T-helper 1 cell treated with Interleukin-12 subunit alpha and Interleukin-12 subunit beta and Interleukin-4 antibody, amounts not matched to agents 30 ng/mL and 1 ng/mL, for 36 hours (primary cell): ENCODE data around the gene MAML2. TPM values are rescaled to one million over a fixed set of nuclear protein-coding genes. Genes with fewer than 3 reads are reported as not detected.

ENCODE experiments used
- intact Hi-C: fragments of 100-400 bp; cut with micrococcal nuclease; formaldehyde crosslinking; loops from one replicate; pipeline ENCODE4 v1.15.1; 2024
- total RNA-seq: library from RNA; stranded (reverse); gene quantifications from 2 replicates; pipeline ENCODE4 v1.2.3, GENCODE V29; 2022

MAML2 gene
- 13.9 and 14.8 TPM in 2 replicates for total RNA-seq

DNA sequence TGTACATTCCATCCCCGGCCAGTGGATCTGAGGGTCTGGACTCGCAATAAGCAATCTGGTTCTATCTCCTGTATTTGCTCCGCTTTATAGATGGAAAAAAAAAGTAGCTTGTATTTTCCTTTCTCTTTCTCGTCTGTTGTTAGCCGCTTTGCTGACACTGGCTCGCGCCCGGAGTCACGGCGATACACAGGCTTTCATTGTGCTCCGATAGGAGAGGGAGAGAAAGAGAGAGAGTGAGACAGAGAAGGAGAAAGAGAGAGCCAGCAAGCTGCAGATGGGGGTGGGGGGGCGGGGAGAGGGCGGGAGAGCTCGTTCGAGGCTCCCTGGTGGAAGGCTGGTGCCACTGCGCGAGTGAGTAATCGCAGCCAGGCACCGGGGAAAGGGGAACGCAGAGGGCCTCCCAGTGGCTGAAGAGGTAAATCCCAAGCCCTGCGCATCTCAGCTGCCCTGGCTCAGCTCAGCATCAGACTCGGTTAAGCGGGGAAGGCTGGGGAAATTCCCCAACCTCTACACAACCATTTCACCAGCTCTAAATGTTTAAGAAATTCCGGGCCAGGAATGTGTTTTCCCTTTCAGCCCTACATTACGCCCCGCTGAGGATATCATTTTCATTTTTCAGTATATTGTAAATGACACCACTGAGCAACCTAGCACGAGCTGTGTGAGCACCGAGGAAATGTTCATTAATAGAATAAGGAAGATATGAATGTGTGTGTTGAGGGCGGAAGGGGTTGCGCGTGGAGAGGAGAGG lies at the start of gene MAML2:
MAML2 (minus strand) TSS at position 235 of the 751 bp plus-strand sequence. CDS start 1,300 bp downstream, outside the sequence.
- intact Hi-C loops: loop anchor here (1.0 to 5.0 kb wide), 20 partner anchors 36 to 1800 kb away; partner anchors contain the start of genes CCDC82, ENDOD1, FAM76B and FUT4

DNA sequence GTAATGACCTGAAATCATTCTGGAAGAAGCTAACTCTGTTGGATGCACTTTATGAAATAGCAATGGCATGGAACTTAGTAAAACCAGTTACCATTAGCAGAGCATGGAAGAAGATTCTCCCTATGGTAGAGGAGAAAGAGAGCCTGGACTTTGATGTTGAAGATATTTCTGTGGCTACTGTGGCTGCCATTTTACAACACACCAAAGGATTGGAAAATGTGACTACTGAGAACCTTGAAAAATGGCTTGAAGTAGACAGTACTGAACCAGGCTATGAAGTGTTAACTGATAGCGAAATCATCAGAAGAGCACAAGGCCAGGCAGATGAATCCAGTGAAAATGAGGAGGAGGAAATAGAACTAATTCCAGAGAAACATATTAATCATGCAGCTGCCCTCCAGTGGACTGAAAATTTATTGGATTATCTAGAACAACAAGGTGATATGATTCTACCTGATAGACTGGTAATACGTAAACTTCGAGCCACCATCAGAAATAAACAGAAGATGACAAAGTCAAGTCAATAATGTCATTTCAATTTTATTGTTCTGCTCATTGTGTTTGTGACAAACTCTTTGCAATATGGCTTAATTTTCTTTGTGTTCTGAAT lies 48.8 kb upstream of the MAML2 start:
- intact Hi-C loops: loop anchor here (5.0 kb wide), 1 partner anchor 135 kb away; no protein-coding TSS in a partner anchor

DNA sequence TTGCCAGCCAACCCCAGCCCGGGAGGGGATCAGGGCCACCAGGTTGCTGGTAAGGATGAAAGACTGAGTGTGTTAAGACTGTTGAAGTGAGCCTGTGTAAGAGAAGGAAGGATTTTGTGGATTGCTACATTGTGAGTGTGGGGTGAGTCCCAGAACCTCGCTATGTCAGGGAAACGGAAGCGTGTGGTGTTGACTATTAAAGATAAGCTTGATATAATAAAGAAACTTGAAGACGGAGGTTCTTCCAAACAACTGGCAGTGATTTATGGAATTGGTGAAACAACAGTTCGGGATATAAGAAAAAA lies 47.4 kb upstream of the MAML2 start:
- intact Hi-C loops: loop anchor here (1.0 to 5.0 kb wide), 7 partner anchors 133 to 1897 kb away; partner anchors contain the start of genes ANKRD49, CWC15, ENDOD1 and KDM4D

DNA sequence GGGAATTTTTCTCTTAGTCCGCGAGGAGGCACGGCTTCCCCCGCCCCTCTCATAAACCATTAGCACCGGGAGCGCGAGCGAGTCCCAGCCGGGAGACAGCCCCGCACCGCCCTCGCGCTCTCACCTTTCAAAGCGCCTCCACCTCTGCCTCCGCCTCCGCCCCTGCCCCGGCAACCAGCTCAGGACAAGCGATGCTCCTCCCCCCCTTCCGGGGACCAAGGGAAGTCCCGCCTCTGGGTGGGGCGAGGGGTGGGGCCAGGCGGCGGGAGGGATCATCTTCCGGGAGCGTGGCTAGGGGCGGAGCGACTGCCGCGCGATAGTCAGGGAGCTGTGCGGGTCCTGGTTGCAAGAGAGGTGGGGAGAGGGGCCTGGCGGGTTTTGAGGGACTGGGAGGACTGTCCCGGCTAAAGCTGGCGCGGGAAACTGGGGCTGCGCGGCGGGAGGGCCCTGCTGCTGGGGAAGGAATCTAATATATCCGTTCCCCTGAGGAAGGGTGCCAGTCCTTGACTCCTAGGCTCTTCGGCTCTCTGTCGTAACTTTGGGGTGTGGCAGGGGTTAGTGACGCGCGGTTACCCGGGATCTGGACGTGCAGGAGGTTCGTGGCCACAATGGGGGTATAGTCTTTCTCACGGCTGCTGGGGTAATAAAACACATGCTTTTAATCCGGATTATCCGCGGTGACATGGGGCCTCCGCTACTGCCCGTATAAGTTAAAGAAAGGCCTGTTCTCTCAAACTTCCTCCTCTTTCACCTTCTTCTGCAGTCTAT lies 46.9 kb upstream of the MAML2 start, which contains the start of the genes CCDC82 and JRKL:
CCDC82 (minus strand) TSS at position 193 of the 768 bp plus-strand sequence. CDS start 5,165 bp downstream, outside the sequence.
JRKL (plus strand) TSS at position 294 of the 768 bp plus-strand sequence. CDS start 637 bp downstream, outside the sequence.
- intact Hi-C loops: loop anchor here (1.0 to 5.0 kb wide), 14 partner anchors 47 to 1897 kb away; partner anchors contain the start of genes ANKRD49, CEP57, CWC15 and ENDOD1

DNA sequence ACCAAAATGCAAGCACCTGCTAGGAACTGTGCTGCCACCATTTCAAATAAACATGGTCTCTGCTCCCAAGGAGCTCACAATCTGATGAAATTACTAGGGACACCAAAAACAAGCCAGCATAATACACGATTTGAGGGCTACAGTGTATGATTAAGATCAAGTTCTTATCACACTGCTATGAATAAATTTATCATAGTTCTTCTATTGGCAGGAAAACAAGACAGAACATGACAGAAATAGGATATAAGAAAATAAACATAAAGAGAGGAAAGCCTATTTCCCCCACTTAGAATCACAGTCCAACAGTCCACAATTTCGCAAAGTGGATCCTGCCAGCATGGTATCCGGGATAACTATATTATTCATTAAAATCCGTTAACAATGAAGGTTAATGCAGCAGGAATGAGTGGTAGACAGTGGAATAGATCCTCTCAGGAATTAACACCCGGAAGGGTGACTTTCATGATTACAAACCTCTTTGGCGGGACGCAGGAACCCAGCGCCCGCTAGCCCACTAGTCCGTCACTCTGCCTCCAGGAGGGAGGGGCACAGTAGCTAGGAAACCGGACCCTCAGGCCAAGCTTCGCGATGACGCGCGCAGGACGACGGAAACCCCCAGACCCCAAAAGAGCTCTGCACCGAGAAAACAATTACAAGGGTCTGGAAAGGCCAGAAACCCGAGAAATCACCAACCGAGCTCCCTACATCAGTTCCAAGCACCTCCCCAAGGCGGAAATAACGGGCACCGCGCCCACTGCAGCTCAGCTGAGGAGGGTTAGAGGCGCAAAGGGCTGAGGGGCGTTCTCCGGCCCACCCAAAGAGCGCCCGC lies 46.1 kb upstream of the MAML2 start:
- intact Hi-C loops: loop anchor here (1.0 to 2.0 kb wide), 7 partner anchors 46 to 1321 kb away; partner anchors contain the start of genes CEP57 and MAML2

DNA sequence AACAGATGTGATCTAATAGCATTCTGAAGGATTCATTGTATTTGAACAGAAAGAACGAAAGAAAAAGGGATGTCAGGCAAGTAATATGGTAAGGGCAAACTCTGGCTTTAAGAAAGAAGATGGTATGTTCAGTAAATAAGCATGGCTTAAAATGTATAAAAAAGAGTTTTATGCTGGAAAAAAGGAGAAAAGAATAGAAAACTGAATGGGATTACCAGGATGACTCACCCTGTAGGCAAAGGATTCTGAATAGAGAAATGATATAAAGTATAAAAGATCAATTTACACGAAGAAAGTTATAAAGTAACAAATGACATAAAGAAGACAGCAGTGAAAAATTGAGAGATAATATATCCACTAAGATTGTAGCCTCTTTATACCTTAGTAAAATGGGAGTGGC lies 42.2 kb upstream of the MAML2 start:
- intact Hi-C loops: no loop called here

DNA sequence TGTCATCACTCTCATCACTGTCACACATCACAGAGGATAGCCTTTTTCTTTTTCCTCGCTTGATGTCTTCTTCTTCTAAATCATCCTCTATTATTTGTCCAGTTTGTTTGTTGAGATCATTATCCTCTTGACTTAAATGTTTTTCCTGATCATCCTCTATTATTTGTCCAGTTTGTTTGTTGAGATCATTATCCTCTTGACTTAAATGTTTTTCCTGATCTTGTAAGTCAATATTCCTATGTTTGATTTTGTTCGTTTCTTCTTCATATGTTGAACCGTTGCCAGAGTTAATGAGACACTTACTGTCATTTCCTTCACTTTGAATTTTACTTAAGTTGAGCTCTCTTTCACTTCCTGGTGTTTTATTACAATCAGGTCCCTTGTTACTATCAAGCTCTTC lies 41.2 kb upstream of the MAML2 start:
- intact Hi-C loops: no loop called here

DNA sequence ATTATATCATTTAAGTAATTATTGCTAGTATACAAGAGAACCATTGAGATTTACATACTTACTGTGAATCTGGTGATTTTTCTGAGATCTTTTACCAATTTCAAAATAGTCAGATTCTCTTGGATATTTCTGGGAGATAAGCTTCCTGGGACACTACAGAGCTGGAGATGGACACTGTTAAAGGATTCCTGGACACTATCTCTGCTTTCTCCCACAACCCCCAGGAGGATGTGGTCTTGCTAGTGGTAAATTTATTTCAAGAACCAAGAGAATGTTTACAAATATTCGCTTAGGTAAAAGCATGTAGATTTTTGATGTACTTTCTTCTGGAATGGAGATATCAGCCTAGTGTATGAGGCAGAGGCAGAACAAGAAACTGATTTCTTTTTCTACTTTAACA lies 33.8 kb upstream of the MAML2 start:
- intact Hi-C loops: no loop called here

DNA sequence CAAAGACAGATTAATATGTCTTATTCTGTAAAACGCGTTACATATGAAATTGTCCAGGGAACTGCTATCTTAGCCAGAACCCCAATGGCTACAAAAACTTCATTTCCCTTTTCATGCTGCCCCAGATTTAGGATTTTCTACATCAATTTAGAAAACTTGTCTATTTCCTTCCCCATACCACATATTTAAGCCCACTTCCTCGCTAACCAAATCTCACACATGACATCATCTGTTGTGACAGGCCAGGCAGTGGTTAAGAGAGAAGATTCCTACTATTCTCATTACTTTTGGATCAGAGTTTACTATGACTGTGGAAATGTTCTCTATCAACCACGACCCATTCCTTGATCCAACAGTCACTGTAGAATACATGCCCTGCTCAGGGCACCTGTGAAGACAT lies 30.8 kb upstream of the MAML2 start:
- intact Hi-C loops: no loop called here

DNA sequence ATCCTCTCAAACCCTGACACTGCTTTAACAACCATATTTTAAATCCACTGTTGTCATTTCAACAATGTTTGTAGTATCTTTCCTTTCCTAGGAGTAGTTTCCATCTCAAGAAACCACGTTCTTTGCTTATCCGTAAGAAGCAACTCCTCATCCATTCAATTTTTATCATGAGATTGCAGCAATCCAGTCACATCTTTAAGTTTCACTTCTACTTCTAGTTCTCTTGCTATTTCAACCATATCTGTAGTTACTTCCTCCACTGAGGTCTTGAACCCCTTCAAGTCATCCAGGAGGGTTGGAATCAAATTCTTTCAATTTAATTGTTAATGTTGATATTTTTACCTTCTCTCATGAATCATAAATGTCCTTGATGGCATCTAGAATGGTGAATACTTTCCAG lies 24.3 kb upstream of the MAML2 start:
- intact Hi-C loops: no loop called here

DNA sequence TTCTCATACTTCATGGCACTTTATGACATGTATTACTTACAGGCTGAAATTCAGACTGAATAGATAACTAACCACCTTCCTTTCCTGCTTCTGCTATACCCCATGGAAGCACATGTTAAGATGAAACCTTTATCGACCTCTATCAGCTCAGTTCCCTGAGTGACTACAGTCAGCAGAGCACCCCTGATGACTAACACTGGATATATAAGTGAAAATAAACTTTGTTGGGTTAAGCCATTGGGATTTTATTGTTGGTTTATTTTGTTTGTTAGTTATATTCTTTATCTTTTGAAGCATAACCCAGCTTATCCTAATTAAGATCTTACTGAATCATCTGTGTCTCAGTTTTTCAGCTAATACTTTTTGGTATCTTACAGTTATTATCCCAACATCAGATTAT lies 23.0 kb upstream of the MAML2 start:
- intact Hi-C loops: no loop called here

DNA sequence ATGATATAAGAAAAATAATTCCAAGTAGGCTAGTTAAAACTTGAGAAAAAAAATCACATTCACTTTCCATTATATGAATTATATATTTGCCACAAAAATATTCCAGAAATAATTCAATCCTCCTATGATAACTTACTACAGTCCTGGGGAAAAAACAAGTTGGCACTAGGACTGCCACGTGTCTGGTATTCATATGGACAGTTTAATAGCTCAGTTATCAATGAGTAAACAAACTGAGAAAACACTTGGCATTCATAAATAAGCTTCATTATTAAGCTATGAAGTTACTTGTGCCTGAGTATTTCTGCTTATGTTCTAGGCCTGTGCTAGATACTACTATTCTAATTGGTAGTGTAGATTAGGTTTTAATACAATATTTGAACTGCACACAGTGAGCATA lies 22.5 kb upstream of the MAML2 start:
- intact Hi-C loops: no loop called here

DNA sequence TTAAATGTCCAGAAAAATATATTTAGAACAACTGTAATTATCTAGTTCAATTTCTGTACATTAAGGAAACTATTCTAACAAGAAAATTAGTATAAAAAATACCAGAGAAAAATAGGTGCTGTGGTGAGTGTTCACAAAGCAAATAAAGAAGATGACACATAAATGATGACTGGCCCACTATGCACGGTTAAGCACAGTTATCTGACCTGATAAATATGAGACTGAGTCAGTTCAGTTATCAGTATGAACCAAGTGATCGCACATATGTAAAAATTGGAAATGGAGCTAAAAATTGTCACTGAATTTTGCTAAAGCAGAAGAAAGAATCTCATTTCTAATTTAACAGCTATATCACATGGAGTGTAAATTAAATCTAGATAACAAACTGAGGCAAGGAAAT lies 18.8 kb upstream of the MAML2 start:
- intact Hi-C loops: no loop called here

DNA sequence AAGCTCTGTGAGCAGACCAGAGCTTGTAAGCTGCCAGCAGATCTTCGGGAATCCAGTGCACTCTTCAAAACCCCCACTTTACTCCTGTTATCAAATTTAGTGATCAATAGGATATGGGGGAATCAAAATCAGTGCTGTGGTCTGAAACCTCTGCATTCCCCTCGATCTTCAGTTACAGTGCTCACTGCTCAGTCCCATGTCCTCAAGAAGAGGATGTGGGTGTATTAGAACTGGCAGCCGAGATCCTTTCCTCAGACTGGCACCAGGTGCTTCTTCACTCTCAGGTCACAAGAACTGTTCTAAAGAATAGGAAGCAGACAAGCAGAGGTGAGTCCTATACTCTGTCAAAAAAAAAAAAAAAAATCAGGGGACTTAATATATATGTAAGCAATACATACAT lies 15.3 kb upstream of the MAML2 start:
- intact Hi-C loops: no loop called here

DNA sequence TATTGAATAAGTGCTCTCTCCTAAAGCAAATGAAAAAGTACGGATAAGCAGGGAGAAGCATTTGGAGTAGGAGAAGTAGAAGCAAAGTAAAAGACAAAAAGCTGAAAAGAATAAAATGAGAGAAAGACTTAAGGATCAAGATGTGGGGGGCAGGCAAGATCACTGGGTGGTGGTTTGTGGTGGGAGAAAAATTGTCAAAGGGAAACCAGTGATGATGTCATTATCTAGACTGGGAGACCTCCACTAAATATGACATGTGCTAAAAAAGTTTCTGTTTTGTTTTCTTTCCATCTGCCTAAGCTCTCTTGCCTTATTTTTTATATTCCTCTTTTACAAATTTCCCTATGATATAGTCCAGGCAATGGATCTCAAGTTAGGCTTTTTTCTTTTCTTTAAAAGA lies 14.8 kb upstream of the MAML2 start:
- intact Hi-C loops: no loop called here

DNA sequence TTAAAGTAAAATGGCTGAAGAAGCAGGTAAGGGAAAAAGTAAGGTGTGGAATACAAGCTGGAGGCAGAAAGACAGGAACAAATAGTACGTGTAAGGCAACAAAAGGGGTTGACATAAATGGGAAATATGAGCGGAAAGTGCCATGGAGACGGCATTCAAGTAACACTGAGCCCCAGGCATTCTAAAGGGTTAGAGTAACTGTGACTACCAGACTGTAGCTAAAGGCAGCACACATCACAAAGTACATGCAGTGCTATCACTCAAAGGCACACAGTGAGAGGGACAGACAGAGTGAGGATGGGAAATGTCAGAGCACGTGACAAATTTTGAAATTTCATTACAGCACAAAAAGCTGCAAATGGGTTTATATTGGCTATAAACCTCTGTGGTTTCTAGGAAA lies 13.9 kb upstream of the MAML2 start:
- intact Hi-C loops: no loop called here

DNA sequence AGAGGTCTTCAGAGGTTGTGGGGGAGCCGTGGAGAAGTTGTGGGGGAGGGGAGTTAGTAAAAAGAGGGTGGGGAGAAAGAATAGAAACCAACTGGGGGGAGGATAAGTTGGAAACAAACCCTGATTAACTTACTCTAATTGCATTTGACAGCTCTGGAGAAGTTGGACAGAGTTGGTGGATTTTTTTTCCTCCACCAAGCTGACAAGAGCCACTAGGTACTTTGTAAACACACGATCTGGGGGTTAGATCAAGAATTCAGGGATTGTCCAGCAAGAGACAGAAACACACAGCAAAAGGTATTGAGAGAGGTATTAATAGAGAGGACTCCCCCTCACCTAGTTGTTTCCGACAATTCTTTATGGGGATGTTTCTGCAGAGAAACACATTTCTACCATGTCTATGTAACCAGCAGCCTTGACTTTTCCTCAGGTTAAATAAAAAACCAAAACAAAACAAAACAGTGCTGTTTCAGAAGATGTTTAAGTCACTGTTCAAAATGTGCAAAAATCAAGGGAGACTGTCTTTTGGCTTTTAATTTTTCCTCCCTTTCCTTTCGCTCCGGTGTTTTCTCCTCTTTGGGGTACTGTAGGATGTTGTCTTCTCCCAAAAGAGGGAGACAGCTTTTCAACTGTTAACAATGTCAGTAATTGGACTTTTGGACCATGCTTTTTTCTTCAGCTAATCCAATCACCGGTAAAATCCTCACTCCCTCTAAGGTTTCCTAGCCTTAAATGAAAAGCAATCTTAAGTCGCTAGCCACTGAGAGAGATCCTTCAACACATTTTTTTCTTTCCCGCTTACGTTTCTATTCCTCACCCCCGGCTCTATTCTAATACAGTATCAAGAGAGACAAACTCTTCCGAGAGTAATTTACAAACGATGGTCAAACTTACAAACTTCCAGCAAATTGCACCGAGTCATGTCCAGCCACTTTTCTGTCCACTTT lies 708 bp downstream of the MAML2 start:
- intact Hi-C loops: loop anchor here (1.0 to 5.0 kb wide), 7 partner anchors 127 to 1799 kb away; partner anchors contain the start of genes ENDOD1, FUT4 and SESN3

DNA sequence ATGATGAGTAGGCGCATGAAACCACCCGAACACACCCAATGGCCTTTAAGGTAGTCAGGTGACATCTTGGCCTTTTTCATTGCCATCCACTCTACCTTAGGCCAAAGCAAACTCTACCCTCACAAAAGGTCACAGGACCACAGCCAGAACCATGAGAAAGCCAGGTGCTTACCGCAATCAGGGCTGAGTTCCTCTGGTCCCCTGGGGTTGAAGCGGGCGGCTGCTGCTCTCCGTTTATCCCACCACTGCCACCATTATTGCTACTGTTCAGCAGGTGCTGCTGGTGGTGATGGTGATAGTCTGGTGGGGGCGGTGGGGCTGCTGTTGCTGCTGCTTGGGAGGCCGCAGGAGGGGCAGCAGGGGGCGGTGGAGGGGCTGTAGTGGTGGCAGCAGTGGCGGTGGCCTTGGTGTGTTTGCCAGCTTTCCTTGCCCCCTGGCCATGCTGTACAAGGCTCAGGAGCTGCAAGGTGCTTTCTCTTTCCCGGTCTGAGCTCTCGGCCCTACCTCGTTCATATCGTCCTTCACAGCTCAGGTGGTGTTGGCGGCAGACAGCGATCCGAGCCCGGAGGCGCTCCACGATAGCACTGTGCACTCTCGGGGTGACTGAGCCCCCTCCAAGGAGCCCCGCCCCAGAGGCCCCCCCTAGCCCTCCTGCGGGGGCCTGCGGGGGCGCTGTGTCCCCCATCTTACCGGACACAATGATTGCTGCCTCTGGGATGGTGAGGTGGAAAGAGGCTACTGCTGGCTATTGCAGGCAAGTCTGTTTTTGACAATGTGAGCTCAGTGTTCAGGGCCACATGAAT lies 1.6 kb downstream of the MAML2 start:
- intact Hi-C loops: loop anchor here (1.0 to 5.0 kb wide), 10 partner anchors 8 to 1799 kb away; partner anchors contain the start of genes ENDOD1, FUT4 and SESN3

DNA sequence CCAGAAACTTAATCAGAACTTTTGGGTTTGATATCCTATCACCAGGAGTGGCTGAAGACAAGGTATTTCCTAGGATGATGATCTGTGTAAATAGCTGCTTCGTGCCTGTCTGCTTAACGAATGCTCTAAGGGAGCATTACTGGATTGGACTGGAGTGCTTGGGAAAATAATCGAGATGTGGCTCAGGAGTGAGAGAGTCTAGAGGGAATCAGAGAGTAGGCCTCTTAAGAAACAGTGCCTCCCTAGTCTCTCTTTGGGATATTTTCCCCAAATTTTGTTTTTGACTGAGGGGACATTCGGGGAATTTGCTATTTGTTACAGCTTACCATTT lies 2.5 kb downstream of the MAML2 start:
- intact Hi-C loops: loop anchor here (5.0 kb wide), 2 partner anchors 1108 to 1253 kb away; partner anchors contain the start of genes ENDOD1 and SESN3
